ENCODE results near the gene FOXK1.

The FOXK1 gene

DNA sequence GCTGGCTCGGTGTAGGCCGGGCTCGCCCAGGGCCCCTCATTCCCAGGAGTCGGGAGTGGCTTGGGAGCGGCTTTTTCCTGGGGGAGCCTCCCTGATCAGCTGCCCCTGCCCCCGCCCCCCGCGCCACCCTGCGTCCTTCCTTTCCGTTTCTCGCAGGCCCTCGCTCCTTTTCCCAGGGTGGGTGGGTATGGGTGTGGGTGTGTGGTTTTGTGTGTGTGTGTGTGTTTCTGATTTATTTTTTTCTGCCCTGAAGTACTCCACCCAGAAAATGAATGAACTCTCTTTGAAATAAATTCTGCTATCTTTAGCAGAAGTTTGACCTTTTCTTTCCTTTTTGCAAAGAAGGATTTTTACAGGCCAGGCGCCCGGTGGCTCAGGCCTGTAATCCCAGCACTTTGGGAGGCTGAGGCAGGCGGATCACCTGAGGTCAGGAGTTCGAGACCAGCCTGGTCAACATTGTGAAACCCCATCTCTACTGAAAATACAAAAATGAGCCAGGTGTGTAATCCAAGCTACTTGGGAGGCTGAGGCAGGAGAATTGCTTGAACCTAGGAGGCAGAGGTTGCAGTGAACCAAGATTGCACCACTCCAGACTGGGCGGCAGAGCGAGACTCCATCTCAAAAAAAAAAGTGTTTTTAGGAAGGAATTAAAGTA lies 63.3 kb downstream of the FOXK1 start:
- Histone ChIP-seq H3K9ac (ENCODE audit: low read length) (peak overlapping the region; percentile 34; the same call in 1 of the 2 replicates), H3K27ac (ENCODE audit: low read length) (peak overlapping the region; percentile 29), H2AFZ (ENCODE audit: low read depth, low read length) (no peak overlapping the region), H3K79me2 (ENCODE audit: low read length) (peaks cover 16% of the 10 kb centered on the region), H3K4me3 (ENCODE audit: low read length) (peak overlapping the region; percentile 43), H3K27me3 (ENCODE audit: low read depth, low read length) (no peaks in the 10 kb centered on the region), H3K36me3 (replicated peaks; ENCODE audit: low read depth, low read length) (peaks cover 3% of the 10 kb centered on the region), H3K9me3 (ENCODE audit: insufficient read depth, low read length) (no peaks in the 10 kb centered on the region), H3K4me1 (ENCODE audit: low read length) (peaks cover 15% of the 10 kb centered on the region; the same call in 1 of the 2 replicates), H4K20me1 (ENCODE audit: insufficient read depth, low read length) (no peaks in the 10 kb centered on the region), H3K4me2 (ENCODE audit: low read length) (peak overlapping the region; percentile 63)
- TF ChIP-seq EZH2phosphoT487 (IDR thresholded peaks at IDR 0.05; ENCODE audit: low read depth) = no peak
- TF ChIP-seq, protein P1, sequence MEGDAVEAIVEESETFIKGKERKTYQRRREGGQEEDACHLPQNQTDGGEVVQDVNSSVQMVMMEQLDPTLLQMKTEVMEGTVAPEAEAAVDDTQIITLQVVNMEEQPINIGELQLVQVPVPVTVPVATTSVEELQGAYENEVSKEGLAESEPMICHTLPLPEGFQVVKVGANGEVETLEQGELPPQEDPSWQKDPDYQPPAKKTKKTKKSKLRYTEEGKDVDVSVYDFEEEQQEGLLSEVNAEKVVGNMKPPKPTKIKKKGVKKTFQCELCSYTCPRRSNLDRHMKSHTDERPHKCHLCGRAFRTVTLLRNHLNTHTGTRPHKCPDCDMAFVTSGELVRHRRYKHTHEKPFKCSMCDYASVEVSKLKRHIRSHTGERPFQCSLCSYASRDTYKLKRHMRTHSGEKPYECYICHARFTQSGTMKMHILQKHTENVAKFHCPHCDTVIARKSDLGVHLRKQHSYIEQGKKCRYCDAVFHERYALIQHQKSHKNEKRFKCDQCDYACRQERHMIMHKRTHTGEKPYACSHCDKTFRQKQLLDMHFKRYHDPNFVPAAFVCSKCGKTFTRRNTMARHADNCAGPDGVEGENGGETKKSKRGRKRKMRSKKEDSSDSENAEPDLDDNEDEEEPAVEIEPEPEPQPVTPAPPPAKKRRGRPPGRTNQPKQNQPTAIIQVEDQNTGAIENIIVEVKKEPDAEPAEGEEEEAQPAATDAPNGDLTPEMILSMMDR (IDR thresholded peaks at IDR 0.05; ENCODE audit: low read depth, low read length) = no peak

DNA sequence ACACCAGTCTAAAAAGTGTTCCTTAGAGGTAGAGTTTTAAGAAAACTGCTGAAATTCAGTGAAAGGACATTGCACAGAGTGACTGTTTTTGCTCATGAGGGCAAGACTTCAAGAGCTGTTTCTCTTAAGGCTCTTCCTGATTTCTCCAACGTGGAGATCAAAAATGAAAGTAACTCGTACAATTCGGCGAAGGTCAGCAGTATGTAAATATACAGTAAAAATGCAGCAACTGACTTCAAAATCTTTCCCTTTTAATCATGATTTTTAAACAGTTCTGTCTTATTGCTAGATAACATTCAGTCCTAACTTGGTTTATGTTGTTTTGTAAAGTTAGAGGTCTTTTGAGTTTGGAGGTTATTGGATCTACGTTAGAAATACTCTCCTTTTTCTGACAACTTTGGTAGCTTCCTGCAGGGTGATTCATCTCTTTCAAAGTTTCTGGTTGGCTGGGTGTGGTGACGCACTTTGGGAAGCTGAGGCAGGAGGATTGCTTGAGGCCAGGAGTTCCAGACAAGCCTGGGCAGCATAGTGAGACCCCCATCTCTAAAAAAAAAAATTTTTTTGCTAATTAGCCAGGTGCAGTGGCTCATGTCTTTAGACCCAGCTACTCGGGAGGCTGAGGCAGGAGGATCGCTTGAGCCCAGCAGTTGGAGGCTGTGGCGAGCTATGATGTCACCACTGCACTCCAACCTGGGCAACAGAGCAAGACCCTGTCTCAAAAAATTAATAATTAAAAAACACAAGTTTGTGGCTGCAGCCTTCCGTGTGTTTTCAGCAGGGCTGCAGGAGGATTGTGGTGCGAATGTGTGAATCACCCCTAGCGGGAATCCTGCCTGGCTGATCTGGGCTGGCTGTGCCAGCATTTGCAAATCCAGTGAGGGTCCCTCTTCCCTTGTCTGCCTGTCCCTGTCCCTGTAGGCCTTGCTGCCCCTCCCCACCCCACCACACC lies 64.2 kb downstream of the FOXK1 start:
- H3K4me1 ChIP-seq (ENCODE audit: low read length) = peaks cover 15% of the 10 kb centered on the region; the same call in 1 of the 2 replicates
- peaks cover 16% of the 10 kb centered on the region for H3K79me2 ChIP-seq (ENCODE audit: low read length)
- H3K27ac ChIP-seq (ENCODE audit: low read length) = peak overlapping the region; percentile 29

DNA sequence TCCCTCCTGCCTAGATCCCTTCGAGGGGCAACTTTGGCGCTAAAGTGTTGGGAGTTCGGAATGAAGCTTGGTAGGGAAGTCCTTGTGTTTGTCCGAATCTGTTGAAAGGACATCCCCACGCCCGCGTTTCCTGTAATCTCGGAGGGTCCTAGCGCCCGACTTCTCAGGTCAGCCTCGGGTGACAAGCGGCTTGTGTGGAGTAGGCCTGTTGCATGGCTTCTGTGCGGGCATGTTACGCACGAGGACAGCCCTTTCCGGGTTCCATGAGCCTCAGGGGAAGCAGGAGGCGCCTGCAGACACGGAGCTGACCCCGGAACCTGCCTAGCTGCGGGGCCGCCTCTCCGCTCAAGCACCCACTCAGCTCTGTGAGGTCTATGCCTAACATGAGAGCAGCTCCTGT lies 64.9 kb downstream of the FOXK1 start:
- Histone ChIP-seq H2AFZ (ENCODE audit: low read depth, low read length) (no peak overlapping the region), H3K4me3 (ENCODE audit: low read length) (no peak overlapping the region), H3K9me3 (ENCODE audit: insufficient read depth, low read length) (no peaks in the 10 kb centered on the region), H3K4me1 (ENCODE audit: low read length) (peaks cover 15% of the 10 kb centered on the region; the same call in 1 of the 2 replicates), H3K9ac (ENCODE audit: low read length) (no peak overlapping the region), H3K4me2 (ENCODE audit: low read length) (no peak overlapping the region), H3K27ac (ENCODE audit: low read length) (no peak overlapping the region), H3K79me2 (ENCODE audit: low read length) (peaks cover 16% of the 10 kb centered on the region), H3K36me3 (replicated peaks; ENCODE audit: low read depth, low read length) (peaks cover 3% of the 10 kb centered on the region), H4K20me1 (ENCODE audit: insufficient read depth, low read length) (no peaks in the 10 kb centered on the region), H3K27me3 (ENCODE audit: low read depth, low read length) (no peaks in the 10 kb centered on the region)
- TF ChIP-seq, protein P1 (IDR thresholded peaks at IDR 0.05; ENCODE audit: low read depth, low read length) = no peak
- TF ChIP-seq EZH2phosphoT487 (IDR thresholded peaks at IDR 0.05; ENCODE audit: low read depth) = no peak

More for the DNA sequence above, 64.2 kb downstream of the FOXK1 start:
- peaks cover 3% of the 10 kb centered on the region for H3K36me3 ChIP-seq (replicated peaks; ENCODE audit: low read depth, low read length)
- peak overlapping the region; percentile 43 for H3K4me3 ChIP-seq (ENCODE audit: low read length)
- no peaks in the 10 kb centered on the region for H4K20me1 ChIP-seq (ENCODE audit: insufficient read depth, low read length)
- no peaks in the 10 kb centered on the region for H3K9me3 ChIP-seq (ENCODE audit: insufficient read depth, low read length)
- H3K9ac ChIP-seq (ENCODE audit: low read length) = peak overlapping the region; percentile 34; the same call in 1 of the 2 replicates
- H3K4me2 ChIP-seq (ENCODE audit: low read length) = peak overlapping the region; percentile 63
- no peak overlapping the region for H2AFZ ChIP-seq (ENCODE audit: low read depth, low read length)
- no peaks in the 10 kb centered on the region for H3K27me3 ChIP-seq (ENCODE audit: low read depth, low read length)
- TF ChIP-seq, protein P1 (IDR thresholded peaks at IDR 0.05; ENCODE audit: low read depth, low read length) = no peak
- no peak for TF ChIP-seq EZH2phosphoT487 (IDR thresholded peaks at IDR 0.05; ENCODE audit: low read depth)

DNA sequence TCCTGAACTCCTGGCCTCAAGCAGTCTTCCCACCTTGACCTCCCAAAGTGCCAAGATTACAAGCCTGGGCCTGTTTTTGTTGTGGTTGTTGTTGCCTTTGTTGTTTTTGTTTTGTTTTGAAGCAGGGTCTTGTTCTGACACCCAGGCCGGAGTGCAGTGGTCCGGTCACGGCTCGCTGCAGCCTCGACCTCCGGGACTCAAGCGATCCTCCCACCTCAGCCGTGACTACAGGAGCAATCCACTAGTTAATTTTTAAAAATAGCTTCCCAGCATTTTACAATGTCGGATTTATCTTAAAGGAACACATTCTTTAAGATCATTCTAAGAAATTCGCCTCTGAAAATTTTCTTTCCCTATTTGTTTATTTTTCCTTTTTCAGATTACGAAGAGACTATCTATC lies 65.7 kb downstream of the FOXK1 start:
- no peak for TF ChIP-seq EZH2phosphoT487 (IDR thresholded peaks at IDR 0.05; ENCODE audit: low read depth)
- TF ChIP-seq, protein P1 (IDR thresholded peaks at IDR 0.05; ENCODE audit: low read depth, low read length) = no peak
- Histone ChIP-seq H3K9me3 (ENCODE audit: insufficient read depth, low read length) (no peaks in the 10 kb centered on the region), H3K36me3 (replicated peaks; ENCODE audit: low read depth, low read length) (peaks cover 3% of the 10 kb centered on the region), H2AFZ (ENCODE audit: low read depth, low read length) (no peak overlapping the region), H3K9ac (ENCODE audit: low read length) (no peak overlapping the region), H3K4me2 (ENCODE audit: low read length) (no peak overlapping the region; the same call in 1 of the 2 replicates), H3K79me2 (ENCODE audit: low read length) (peaks cover 16% of the 10 kb centered on the region), H3K4me1 (ENCODE audit: low read length) (peaks cover 15% of the 10 kb centered on the region; the same call in 1 of the 2 replicates), H3K27ac (ENCODE audit: low read length) (0 out of 2 replicates have a peak overlapping the region, but pooled peaks have one; percentile 34), H3K27me3 (ENCODE audit: low read depth, low read length) (no peaks in the 10 kb centered on the region), H3K4me3 (ENCODE audit: low read length) (no peak overlapping the region), H4K20me1 (ENCODE audit: insufficient read depth, low read length) (no peaks in the 10 kb centered on the region)
